ENCODE results near the gene RET.

RET gene

GRCh38 chr10:43061331-43061730 is 15.5 kb upstream of the RET start:
- TF ChIP-seq MAX (IDR thresholded peaks at IDR 0.05; ENCODE audit: low read depth, low read length): no peak
- no peak for DNase-seq (ENCODE audit: low read depth)
- no peak overlapping the region for H3K4me3 ChIP-seq (ENCODE audit: low read depth, low read length)

GRCh38 chr10:43061760-43062159 is 15.1 kb upstream of the RET start:
- no peak overlapping the region for H3K4me3 ChIP-seq (ENCODE audit: low read depth, low read length)
- TF ChIP-seq MYC (IDR thresholded peaks at IDR 0.05; ENCODE audit: low read depth, low read length) (no peak), MAX (IDR thresholded peaks at IDR 0.05; ENCODE audit: low read depth, low read length) (no peak), POLR2A (IDR thresholded peaks at IDR 0.05; ENCODE audit: extremely low read depth, insufficient read length) (no peak), CTCF (IDR thresholded peaks at IDR 0.05; ENCODE audit: low read depth, low read length) (no peak)
- no peak for DNase-seq (ENCODE audit: low read depth)

- TF ChIP-seq MYC (IDR thresholded peaks at IDR 0.05; ENCODE audit: low read depth, low read length): no peak
Observed at GRCh38 chr10:43062402-43063160, 14.3 kb upstream of the RET start.

GRCh38 chr10:43064331-43065075 is 12.4 kb upstream of the RET start:
- no peak overlapping the region for H3K4me3 ChIP-seq (ENCODE audit: low read depth, low read length)
- DNase-seq (ENCODE audit: low read depth): no peak
- no peak for TF ChIP-seq CTCF (IDR thresholded peaks at IDR 0.05; ENCODE audit: low read depth, low read length)
- no peak for TF ChIP-seq POLR2A (IDR thresholded peaks at IDR 0.05; ENCODE audit: extremely low read depth, insufficient read length)
- no peak for TF ChIP-seq MAX (IDR thresholded peaks at IDR 0.05; ENCODE audit: low read depth, low read length)
- no peak for TF ChIP-seq MYC (IDR thresholded peaks at IDR 0.05; ENCODE audit: low read depth, low read length)

More at GRCh38 chr10:43062402-43063160, 14.3 kb upstream of the RET start:
- DNase-seq (ENCODE audit: low read depth): no peak
- no peak overlapping the region for H3K4me3 ChIP-seq (ENCODE audit: low read depth, low read length)

- DNase-seq (ENCODE audit: low read depth): no peak
- TF ChIP-seq POLR2A (IDR thresholded peaks at IDR 0.05; ENCODE audit: extremely low read depth, insufficient read length) (no peak), MYC (IDR thresholded peaks at IDR 0.05; ENCODE audit: low read depth, low read length) (no peak), CTCF (IDR thresholded peaks at IDR 0.05; ENCODE audit: low read depth, low read length) (no peak), MAX (IDR thresholded peaks at IDR 0.05; ENCODE audit: low read depth, low read length) (no peak)
Observed at GRCh38 chr10:43065234-43065633, 11.6 kb upstream of the RET start.

GRCh38 chr10:43065761-43066160 is 11.1 kb upstream of the RET start:
- DNase-seq (ENCODE audit: low read depth): no peak
- TF ChIP-seq MYC (IDR thresholded peaks at IDR 0.05; ENCODE audit: low read depth, low read length) (no peak), POLR2A (IDR thresholded peaks at IDR 0.05; ENCODE audit: extremely low read depth, insufficient read length) (no peak), MAX (IDR thresholded peaks at IDR 0.05; ENCODE audit: low read depth, low read length) (no peak)

More at GRCh38 chr10:43065234-43065633, 11.6 kb upstream of the RET start:
- no peak overlapping the region for H3K4me3 ChIP-seq (ENCODE audit: low read depth, low read length)

GRCh38 chr10:43066481-43066880 is 10.4 kb upstream of the RET start:
- DNase-seq (ENCODE audit: low read depth): no peak
- no peak for TF ChIP-seq MYC (IDR thresholded peaks at IDR 0.05; ENCODE audit: low read depth, low read length)
- TF ChIP-seq CTCF (IDR thresholded peaks at IDR 0.05; ENCODE audit: low read depth, low read length): no peak
- no peak for TF ChIP-seq POLR2A (IDR thresholded peaks at IDR 0.05; ENCODE audit: extremely low read depth, insufficient read length)
- TF ChIP-seq MAX (IDR thresholded peaks at IDR 0.05; ENCODE audit: low read depth, low read length): no peak

More at GRCh38 chr10:43065761-43066160, 11.1 kb upstream of the RET start:
- no peak overlapping the region for H3K4me3 ChIP-seq (ENCODE audit: low read depth, low read length)

More at GRCh38 chr10:43066481-43066880, 10.4 kb upstream of the RET start:
- no peak overlapping the region for H3K4me3 ChIP-seq (ENCODE audit: low read depth, low read length)

Measured in NB4 (cell line).